ENCODE results near the gene CPEB4.

GRCh38 chr5:173915310-173916014 lies 27.3 kb downstream of the CPEB4 start:
- TF ChIP-seq REST (IDR thresholded peaks at IDR 0.05; ENCODE audit: insufficient read depth in 1 of 2, low read depth in 2 of 2, low read length in 1 of 2), result no peak
- no peak for TF ChIP-seq POLR2AphosphoS5 (IDR thresholded peaks at IDR 0.05; ENCODE audit: low read depth, low read length)

All from Panc1 (cell line).